Activated B cell treated with CpG ODN at 0.5 μM for 24 hours (primary cell): ENCODE measurements around the gene ZAR1. TPM values are rescaled to one million over a fixed set of nuclear protein-coding genes. Genes with fewer than 3 reads are reported as not detected.

ENCODE experiments used
- ATAC-seq: fragments of 200-7000 bp; cut with Tn5 transposase; one replicate; pipeline ENCODE4 v1.10.0; 2021; ENCODE audit warnings: low read depth, mild to moderate bottlenecking, moderate library complexity
- CTCF ChIA-PET: fragments of 350-600 bp; sonication (Branson Sonifier 250); formaldehyde crosslinking; loops from one replicate; lab custom pipeline; 2021; ENCODE audit warnings: antibody characterized with exemption; lab: Charles Lee
- POLR2A ChIA-PET: fragments of 350-600 bp; sonication (Branson Sonifier 250); formaldehyde crosslinking; loops from one replicate; lab custom pipeline; 2021; ENCODE audit warnings: antibody characterized with exemption; lab: Charles Lee
- DNase-seq: peaks from one replicate; pipeline ENCODE4 v3.0.0; 2022
- H3K27ac Mint-ChIP-seq: one replicate; pipeline ENCODE4 v1.8.0; 2020; ENCODE audit warnings: mixed read lengths
- H3K27me3 Mint-ChIP-seq: one replicate; pipeline ENCODE4 v1.8.0; 2021; ENCODE audit warnings: mixed read lengths
- H3K36me3 Mint-ChIP-seq: one replicate; pipeline ENCODE4 v1.8.0; 2021; ENCODE audit warnings: low read depth, mixed read lengths
- H3K4me1 Mint-ChIP-seq: one replicate; pipeline ENCODE4 v1.8.0; 2021; ENCODE audit warnings: mixed read lengths
- H3K4me3 Mint-ChIP-seq: one replicate; pipeline ENCODE4 v1.8.0; 2020; ENCODE audit warnings: mild to moderate bottlenecking, mixed read lengths
- H3K9me3 Mint-ChIP-seq: one replicate; pipeline ENCODE4 v1.8.0; 2020; ENCODE audit warnings: mixed read lengths
- CTCF ChIP-seq: fragments of 200-600 bp; IDR thresholded peaks from one replicate; pipeline ENCODE4 v1.8.0; 2022; ENCODE audit warnings: antibody characterized with exemption, mild to moderate bottlenecking
- intact Hi-C: fragments of 100-400 bp; cut with micrococcal nuclease; formaldehyde crosslinking; loops from one replicate; pipeline ENCODE4 v1.15.1; 2024
- total RNA-seq: library from RNA; stranded (reverse); gene quantifications from 2 replicates; pipeline ENCODE4 v1.2.3, GENCODE V29; 2022

ZAR1 gene
- total RNA-seq, 1 donor from 2014 or later: not detected

- ATAC-seq (no peak), DNase-seq (no peak)
- no peaks in the 10 kb centered on the region for H3K4me1 Mint-ChIP-seq
- intact Hi-C loops: no loop called here
- H3K4me3 Mint-ChIP-seq: no peak overlapping the region
- H3K27ac Mint-ChIP-seq: no peak overlapping the region
- H3K36me3 Mint-ChIP-seq: peaks cover 61% of the 10 kb centered on the region
- no peaks in the 10 kb centered on the region for H3K9me3 Mint-ChIP-seq
- ChIA-PET CTCF (no interaction called here), POLR2A (no interaction called here)
- no peak for TF ChIP-seq CTCF
- H3K27me3 Mint-ChIP-seq: no peaks in the 10 kb centered on the region
Measured at GRCh38 chr4:48504026-48504330, 13.9 kb downstream of the ZAR1 start.

GRCh38 chr4:48504352-48504751, 14.3 kb downstream of the ZAR1 start:
- CTCF ChIA-PET: no interaction called here

GRCh38 chr4:48506716-48507115, 16.7 kb downstream of the ZAR1 start:
- ChIA-PET CTCF (no interaction called here), POLR2A (no interaction called here)
- Mint-ChIP-seq H3K4me3 (no peak overlapping the region), H3K9me3 (no peaks in the 10 kb centered on the region), H3K36me3 (peaks cover 64% of the 10 kb centered on the region), H3K27ac (no peak overlapping the region), H3K4me1 (no peaks in the 10 kb centered on the region), H3K27me3 (no peaks in the 10 kb centered on the region)
- intact Hi-C loops: loop anchor here (5.0 kb wide), 1 partner anchor 41 kb away; no protein-coding TSS in a partner anchor
- DNase-seq (no peak), ATAC-seq (no peak)
- no peak for TF ChIP-seq CTCF

More at GRCh38 chr4:48504352-48504751, 14.3 kb downstream of the ZAR1 start:
- Mint-ChIP-seq H3K9me3 (no peaks in the 10 kb centered on the region), H3K36me3 (peaks cover 61% of the 10 kb centered on the region), H3K4me3 (no peak overlapping the region), H3K27ac (no peak overlapping the region), H3K27me3 (no peaks in the 10 kb centered on the region), H3K4me1 (no peaks in the 10 kb centered on the region)
- DNase-seq (no peak), ATAC-seq (no peak)
- POLR2A ChIA-PET: no interaction called here
- intact Hi-C loops: no loop called here
- TF ChIP-seq CTCF: no peak

GRCh38 chr4:48509543-48509942, 19.5 kb downstream of the ZAR1 start:
- peaks cover 74% of the 10 kb centered on the region for H3K36me3 Mint-ChIP-seq
- H3K4me3 Mint-ChIP-seq: no peak overlapping the region
- no peaks in the 10 kb centered on the region for H3K9me3 Mint-ChIP-seq
- no peaks in the 10 kb centered on the region for H3K27me3 Mint-ChIP-seq
- ATAC-seq (no peak), DNase-seq (no peak)
- intact Hi-C loops: loop anchor here (5.0 kb wide), 1 partner anchor 38 kb away; no protein-coding TSS in a partner anchor
- TF ChIP-seq CTCF: no peak
- H3K27ac Mint-ChIP-seq: no peak overlapping the region
- CTCF ChIA-PET: no interaction called here
- POLR2A ChIA-PET: no interaction called here
- H3K4me1 Mint-ChIP-seq: no peaks in the 10 kb centered on the region

GRCh38 chr4:48518143-48518542, 28.1 kb downstream of the ZAR1 start:
- Mint-ChIP-seq H3K9me3 (no peaks in the 10 kb centered on the region), H3K36me3 (peaks cover 81% of the 10 kb centered on the region), H3K4me1 (no peaks in the 10 kb centered on the region), H3K27ac (no peak overlapping the region), H3K4me3 (no peak overlapping the region), H3K27me3 (no peaks in the 10 kb centered on the region)
- TF ChIP-seq CTCF: no peak
- ChIA-PET CTCF (no interaction called here), POLR2A (no interaction called here)
- intact Hi-C loops: no loop called here
- DNase-seq (no peak), ATAC-seq (no peak)
